ENCODE data around the gene PSTPIP1.

DNA sequence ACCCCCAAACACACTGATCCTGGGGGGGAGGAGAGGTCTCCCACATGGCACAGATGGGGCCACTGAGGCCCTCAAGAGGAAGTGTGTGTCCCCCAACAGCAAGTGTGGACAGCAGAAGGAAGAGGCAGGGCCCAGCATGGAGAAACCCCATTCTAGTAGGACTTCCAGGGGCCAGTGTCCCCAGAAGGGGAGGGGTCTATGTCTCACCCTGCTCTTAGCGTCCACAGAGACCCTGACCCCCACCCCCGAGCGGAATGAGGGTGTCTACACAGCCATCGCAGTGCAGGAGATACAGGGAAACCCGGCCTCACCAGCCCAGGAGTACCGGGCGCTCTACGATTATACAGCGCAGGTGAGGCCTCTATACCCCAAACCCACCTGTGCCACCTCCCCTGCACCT lies 40.7 kb downstream of the PSTPIP1 start:
- TF ChIP-seq, protein P1, sequence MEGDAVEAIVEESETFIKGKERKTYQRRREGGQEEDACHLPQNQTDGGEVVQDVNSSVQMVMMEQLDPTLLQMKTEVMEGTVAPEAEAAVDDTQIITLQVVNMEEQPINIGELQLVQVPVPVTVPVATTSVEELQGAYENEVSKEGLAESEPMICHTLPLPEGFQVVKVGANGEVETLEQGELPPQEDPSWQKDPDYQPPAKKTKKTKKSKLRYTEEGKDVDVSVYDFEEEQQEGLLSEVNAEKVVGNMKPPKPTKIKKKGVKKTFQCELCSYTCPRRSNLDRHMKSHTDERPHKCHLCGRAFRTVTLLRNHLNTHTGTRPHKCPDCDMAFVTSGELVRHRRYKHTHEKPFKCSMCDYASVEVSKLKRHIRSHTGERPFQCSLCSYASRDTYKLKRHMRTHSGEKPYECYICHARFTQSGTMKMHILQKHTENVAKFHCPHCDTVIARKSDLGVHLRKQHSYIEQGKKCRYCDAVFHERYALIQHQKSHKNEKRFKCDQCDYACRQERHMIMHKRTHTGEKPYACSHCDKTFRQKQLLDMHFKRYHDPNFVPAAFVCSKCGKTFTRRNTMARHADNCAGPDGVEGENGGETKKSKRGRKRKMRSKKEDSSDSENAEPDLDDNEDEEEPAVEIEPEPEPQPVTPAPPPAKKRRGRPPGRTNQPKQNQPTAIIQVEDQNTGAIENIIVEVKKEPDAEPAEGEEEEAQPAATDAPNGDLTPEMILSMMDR (IDR thresholded peaks at IDR 0.05; ENCODE audit: control extremely low read depth in 1 of 3, insufficient read depth in 1 of 3, low read depth in 1 of 3, low read length in 3 of 3) = no peak
- no peak for TF ChIP-seq CHD2 (IDR thresholded peaks at IDR 0.05; ENCODE audit: low read length)
- no peak for TF ChIP-seq SIRT6 (IDR thresholded peaks at IDR 0.05; ENCODE audit: low read length)
- TF ChIP-seq, protein P2, sequence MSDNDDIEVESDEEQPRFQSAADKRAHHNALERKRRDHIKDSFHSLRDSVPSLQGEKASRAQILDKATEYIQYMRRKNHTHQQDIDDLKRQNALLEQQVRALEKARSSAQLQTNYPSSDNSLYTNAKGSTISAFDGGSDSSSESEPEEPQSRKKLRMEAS (IDR thresholded peaks at IDR 0.05) = no peak
- no peak for TF ChIP-seq JUND (IDR thresholded peaks at IDR 0.05; ENCODE audit: low read length)
- TF ChIP-seq TAF1 (IDR thresholded peaks at IDR 0.05; ENCODE audit: low read depth, low read length) = no peak
- no peak for TF ChIP-seq RAD21 (IDR thresholded peaks at IDR 0.05 in 1 of 2, conservative IDR thresholded peaks at IDR 0.05 in 1 of 2; ENCODE audit: low read depth in 2 of 2, low read length in 2 of 2)
- TF ChIP-seq TBP (IDR thresholded peaks at IDR 0.05; ENCODE audit: low read depth, low read length) = no peak
- no peak for TF ChIP-seq EP300 (IDR thresholded peaks at IDR 0.05; ENCODE audit: borderline replicate concordance in 1 of 2, low read depth in 2 of 2, low read length in 2 of 2)
